ENCODE measurements around the gene RNU6-1. TPM values are rescaled to one million over a fixed set of nuclear protein-coding genes. Genes with fewer than 3 reads are reported as not detected.

RNU6-1 gene
- total RNA-seq, 6 experiments from 2014 or later = not detected

- Histone ChIP-seq H3K9me3 (peaks cover 0 to 6% (median 0%) of the 10 kb centered on the region in 4 donors), H3K36me3 (no peaks in the 10 kb centered on the region), H3K4me1 (no peaks in the 10 kb centered on the region), H3K4me3 (no peak overlapping the region), H3K27ac (no peak overlapping the region), H3K27me3 (no peaks in the 10 kb centered on the region)
- no peak for TF ChIP-seq CTCF (IDR thresholded peaks at IDR 0.05)
- TF ChIP-seq POLR2A (IDR thresholded peaks at IDR 0.05) = no peak
- intact Hi-C loops (cut with DNase I) = no loop called here
- ATAC-seq = no peak
- DNase-seq = no peak
- 69% methylated on average over 4 of the region's 4 CpGs for WGBS (ENCODE audit: insufficient coverage, low coverage, low lambda C conversion rate, missing lambda C conversion rate)
Measured at GRCh38 chr15:67794832-67795574, 44.8 kb downstream of the RNU6-1 start.

GRCh38 chr15:67792250-67792942 is 47.4 kb downstream of the RNU6-1 start:
- WGBS (ENCODE audit: insufficient coverage, low coverage, low lambda C conversion rate, missing lambda C conversion rate) = 82% methylated on average over 8 of the region's 8 CpGs
- Histone ChIP-seq H3K27ac (no peak overlapping the region), H3K36me3 (no peaks in the 10 kb centered on the region), H3K4me1 (no peaks in the 10 kb centered on the region), H3K4me3 (no peak overlapping the region), H3K27me3 (no peaks in the 10 kb centered on the region), H3K9me3 (peaks cover 0 to 6% (median 0%) of the 10 kb centered on the region in 4 donors)
- DNase-seq = no peak
- TF ChIP-seq POLR2A (IDR thresholded peaks at IDR 0.05) = no peak
- no peak for TF ChIP-seq CTCF (IDR thresholded peaks at IDR 0.05)
- ATAC-seq = no peak
- intact Hi-C loops (cut with DNase I) = no loop called here

GRCh38 chr15:67790610-67791319 is 49.1 kb downstream of the RNU6-1 start:
- no peaks in the 10 kb centered on the region for H3K4me1 ChIP-seq
- no peak overlapping the region for H3K27ac ChIP-seq
- intact Hi-C loops (cut with DNase I) = no loop called here
- no peaks in the 10 kb centered on the region for H3K27me3 ChIP-seq
- no peaks in the 10 kb centered on the region for H3K36me3 ChIP-seq
- peaks cover 0 to 6% (median 0%) of the 10 kb centered on the region in 4 donors for H3K9me3 ChIP-seq
- TF ChIP-seq CTCF (IDR thresholded peaks at IDR 0.05) (no peak), POLR2A (IDR thresholded peaks at IDR 0.05) (no peak)
- no peak overlapping the region for H3K4me3 ChIP-seq
- DNase-seq (no peak), ATAC-seq (no peak)
- 90% methylated on average over 2 of the region's 3 CpGs for WGBS (ENCODE audit: insufficient coverage, low coverage, low lambda C conversion rate, missing lambda C conversion rate)

Small RNA genes lying within 50 kb of the gene (small RNA-seq; reads per million reads assigned to genes)
- 0 reads per million in 2 experiments for gene RNU6-1

Other genes starting within 250 kb of the RNU6-1 start
- gene SKOR1, start 14.5 kb downstream of the RNU6-1 start, total RNA-seq = under 1 TPM in 5 of 6 experiments, not detected in 1; 0.05 to 0.21 (median 0.09) TPM
- 10 to 100 TPM in 5 of 6 experiments, 1 to 10 TPM in 1; 8.1 to 17.3 (median 13.1) TPM for gene PIAS1, start 214.3 kb upstream of the RNU6-1 start, total RNA-seq

All from right lobe of liver (tissue), 6 donors.